ENCODE measurements around the gene CPEB2. TPM values are rescaled to one million over a fixed set of nuclear protein-coding genes. Genes with fewer than 3 reads are reported as not detected.

Gene CPEB2
- total and polyA plus RNA-seq, 9 of the 15 experiments (the other 6 are each of a cell fraction or from before 2014, with no cell fraction given), result 0.39 to 3.0 (median 1.4) TPM

DNA sequence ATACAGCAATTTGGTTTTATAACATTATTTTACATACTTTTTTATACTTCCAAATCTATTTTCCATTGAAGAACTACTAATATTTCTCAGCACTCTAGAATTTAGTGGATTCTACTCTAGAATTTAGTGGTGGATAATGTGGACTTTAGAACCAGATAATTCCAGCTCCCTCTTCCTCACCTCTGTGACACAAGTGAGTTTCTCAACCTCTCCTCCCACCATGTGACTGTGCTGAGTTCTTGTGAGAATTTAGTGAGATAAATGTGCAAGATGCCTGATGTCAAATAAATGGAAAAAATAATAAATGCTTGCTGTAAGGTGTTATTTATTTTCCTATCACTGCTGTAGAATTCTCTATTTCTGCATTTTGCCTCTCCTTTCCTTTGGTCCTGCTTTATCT is 107.3 kb downstream of the CPEB2 start:
- H3K4me2 ChIP-seq (ENCODE audit: insufficient read depth, low read length), result no peak overlapping the region
- no peak overlapping the region for H2AFZ ChIP-seq (ENCODE audit: low read depth, low read length)
- H3K27me3 ChIP-seq (ENCODE audit: control insufficient read depth in 2 of 2, insufficient read depth in 2 of 2, low read length in 2 of 2), result no peaks in the 10 kb centered on the region
- FAIRE-seq, result no peak
- ATAC-seq, result no peak
- no peak overlapping the region for H3K4me3 ChIP-seq
- H3K36me3 ChIP-seq (ENCODE audit: control insufficient read depth, insufficient read depth, low read length), result no peaks in the 10 kb centered on the region
- no peak for DNase-seq (ENCODE audit: extremely low read depth in 1 of 4, low spot score in 3 of 4)
- intact Hi-C loops (cut with micrococcal nuclease), result no loop called here
- no peak overlapping the region for H3K9ac ChIP-seq (ENCODE audit: insufficient read depth in 1 of 2, low read depth in 2 of 2, low read length in 2 of 2)
- H3K4me1 ChIP-seq (replicated peaks in 1 of 2; ENCODE audit: control insufficient read depth in 2 of 2, insufficient read depth in 2 of 2, low read length in 2 of 2), result no peaks in the 10 kb centered on the region
- no peaks in the 10 kb centered on the region for H3K9me3 ChIP-seq (replicated peaks; ENCODE audit: control insufficient read depth, insufficient read depth, low read depth, low read length)
- no peak overlapping the region for H3K27ac ChIP-seq (ENCODE audit: extremely low read depth, low read depth, low read length)
- ChIA-PET CTCF (ENCODE audit: low intra/inter-chr PET ratio) (no interaction called here), POLR2A (no interaction called here)
- TF ChIP-seq ZNF253 (CRISPR knock-in tag; conservative IDR thresholded peaks at IDR 0.05) (no peak), POLR3G (IDR thresholded peaks at IDR 0.05; ENCODE audit: extremely low read depth, insufficient read length, insufficient replicate concordance) (no peak)
- H3K9me1 ChIP-seq (ENCODE audit: control insufficient read depth, insufficient read depth, low read length), result no peaks in the 10 kb centered on the region
- in situ Hi-C loops (cut with MboI), result no loop called here
- no peaks in the 10 kb centered on the region for H3K79me2 ChIP-seq (ENCODE audit: control insufficient read depth, insufficient read depth, low read length)
- no TSS peak for BruUV-seq (replicated peaks)
- no peaks in the 10 kb centered on the region for H4K20me1 ChIP-seq (replicated peaks; ENCODE audit: control insufficient read depth, insufficient read depth, low read length)

DNA sequence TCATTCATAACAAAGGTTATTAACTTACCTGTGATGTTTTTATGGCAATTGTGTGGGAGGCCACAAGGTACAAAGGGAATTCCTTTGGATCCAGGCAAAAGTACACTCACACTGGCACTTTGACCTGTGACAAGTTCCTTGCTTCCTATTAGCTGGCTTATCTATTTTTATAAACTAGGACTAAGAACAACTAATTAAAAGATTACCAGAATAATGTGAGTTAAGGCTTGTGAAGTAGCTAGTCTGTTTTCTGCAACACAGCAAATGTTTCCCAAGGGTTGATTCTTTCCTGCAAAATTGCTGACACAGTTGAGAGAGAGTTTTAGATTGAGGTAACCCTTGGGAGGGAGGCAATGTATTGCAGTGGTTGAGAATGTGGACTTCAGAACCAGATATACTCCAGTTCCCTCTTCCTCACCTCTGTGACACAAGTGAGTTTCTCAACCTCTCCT is 107.9 kb downstream of the CPEB2 start:
- intact Hi-C loops (cut with micrococcal nuclease), result no loop called here
- Histone ChIP-seq H3K36me3 (ENCODE audit: control insufficient read depth, insufficient read depth, low read length) (no peaks in the 10 kb centered on the region), H3K9me1 (ENCODE audit: control insufficient read depth, insufficient read depth, low read length) (no peaks in the 10 kb centered on the region), H3K9ac (ENCODE audit: insufficient read depth in 1 of 2, low read depth in 2 of 2, low read length in 2 of 2) (no peak overlapping the region), H3K79me2 (ENCODE audit: control insufficient read depth, insufficient read depth, low read length) (no peaks in the 10 kb centered on the region), H3K4me1 (replicated peaks in 1 of 2; ENCODE audit: control insufficient read depth in 2 of 2, insufficient read depth in 2 of 2, low read length in 2 of 2) (no peaks in the 10 kb centered on the region), H3K27ac (ENCODE audit: extremely low read depth, low read depth, low read length) (no peak overlapping the region), H2AFZ (ENCODE audit: low read depth, low read length) (no peak overlapping the region), H3K4me2 (ENCODE audit: insufficient read depth, low read length) (no peak overlapping the region), H3K27me3 (ENCODE audit: control insufficient read depth in 2 of 2, insufficient read depth in 2 of 2, low read length in 2 of 2) (no peaks in the 10 kb centered on the region), H3K4me3 (no peak overlapping the region), H3K9me3 (replicated peaks; ENCODE audit: control insufficient read depth, insufficient read depth, low read depth, low read length) (no peaks in the 10 kb centered on the region), H4K20me1 (replicated peaks; ENCODE audit: control insufficient read depth, insufficient read depth, low read length) (no peaks in the 10 kb centered on the region)
- DNase-seq (ENCODE audit: extremely low read depth in 1 of 4, low spot score in 3 of 4) (no peak), FAIRE-seq (no peak), ATAC-seq (no peak)
- ChIA-PET CTCF (ENCODE audit: low intra/inter-chr PET ratio) (no interaction called here), POLR2A (no interaction called here)
- in situ Hi-C loops (cut with MboI), result no loop called here
- BruUV-seq (replicated peaks), result no TSS peak
- TF ChIP-seq ZNF316 (IDR thresholded peaks at IDR 0.05) (peak; percentile 52; the same call in 1 of the 2 replicates), C11orf30 (IDR thresholded peaks at IDR 0.05; ENCODE audit: low read depth) (peak; percentile 14; the same call in 1 of the 2 replicates), NUFIP1 (IDR thresholded peaks at IDR 0.05; ENCODE audit: partially characterized antibody) (no peak)
